H1 (cell line): ENCODE results near the gene CTXN3. TPM values are rescaled to one million over a fixed set of nuclear protein-coding genes. Genes with fewer than 3 reads are reported as not detected.

Source experiments
- CTCF ChIA-PET: fragments of 300-600 bp; sonication (Branson Sonifier 250); formaldehyde crosslinking; loops from one replicate; lab custom pipeline; 2021; ENCODE audit not compliant: partially characterized antibody; lab: Charles Lee
- POLR2A ChIA-PET: fragments of 300-600 bp; sonication (Branson Sonifier 250); formaldehyde crosslinking; loops from one replicate; lab custom pipeline; 2021; ENCODE audit warnings: inconsistent platforms; ENCODE audit not compliant: partially characterized antibody; lab: Charles Lee
- DNase-seq, 2 experiments: peaks; one replicate each; pipeline versions ENCODE4 v3.0.0 to v3.0.0-alpha.2; 2010 to 2022; ENCODE audit warnings: low spot score in 2 of 2, low read depth in 1 of 2, mixed read lengths in 1 of 2
- FAIRE-seq: peaks from 2 replicates; lab custom pipeline; 2011; peaks lifted over from hg19 to GRCh38; lab: Jason Lieb, UNC
- H2AFZ ChIP-seq: 2 replicates; pipeline ENCODE4 v1.8.1; 2012; ENCODE audit warnings: low read length, inconsistent platforms
- H2AK5ac ChIP-seq: 2 replicates; pipeline ENCODE4 v1.6.1; 2013; ENCODE audit warnings: low read depth, low read length
- H2BK120ac ChIP-seq: replicated peaks from 2 replicates; pipeline ENCODE3; 2013; ENCODE audit warnings: low read depth, low read length, inconsistent platforms
- H2BK12ac ChIP-seq: 2 replicates; pipeline ENCODE4 v1.6.1; 2013; ENCODE audit warnings: low read depth, low read length
- H2BK15ac ChIP-seq: 2 replicates; pipeline ENCODE4 v1.6.1; 2013; ENCODE audit warnings: low read length
- H2BK20ac ChIP-seq: 2 replicates; pipeline ENCODE4 v1.6.1; 2013; ENCODE audit warnings: low read length
- H2BK5ac ChIP-seq: 2 replicates; pipeline ENCODE4 v1.6.1; 2013; ENCODE audit warnings: low read depth, low read length
- H3K14ac ChIP-seq: 2 replicates; pipeline ENCODE4 v1.6.1; 2013; ENCODE audit warnings: inconsistent platforms; ENCODE audit not compliant: insufficient read length
- H3K18ac ChIP-seq: 2 replicates; pipeline ENCODE4 v1.6.1; 2013; ENCODE audit warnings: low read length; ENCODE audit errors: extremely low read depth
- H3K23ac ChIP-seq: 2 replicates; pipeline ENCODE4 v1.6.1; 2013; ENCODE audit warnings: inconsistent platforms; ENCODE audit not compliant: insufficient read length
- H3K23me2 ChIP-seq: 2 replicates; pipeline ENCODE4 v1.6.1; 2013; ENCODE audit warnings: low read depth, low read length
- H3K27ac ChIP-seq: 2 replicates; pipeline ENCODE4 v1.6.1; 2011; ENCODE audit warnings: low read depth, low read length, inconsistent platforms
- H3K27me3 ChIP-seq, 4 experiments: replicated peaks in 1 of 4; 1 replicate in 1 of 4; 2 replicates in 3 of 4; pipeline versions ENCODE4 v1.6.1 to v1.8.1; 2011 to 2013; ENCODE audit warnings: low read length in 3 of 4, mild to moderate bottlenecking in 3 of 4, inconsistent platforms in 2 of 4, mixed read lengths in 2 of 4, moderate library complexity in 1 of 4; ENCODE audit not compliant: control insufficient read depth in 3 of 4, insufficient read depth in 3 of 4; ENCODE audit errors: extremely low read depth in 1 of 4
- H3K36me3 ChIP-seq, 4 experiments: 2 replicates each; pipeline versions ENCODE4 v1.6.1 to v1.8.1; 2011 to 2013; ENCODE audit warnings: mild to moderate bottlenecking in 4 of 4, low read length in 3 of 4, moderate library complexity in 2 of 4, control low read depth in 1 of 4, inconsistent platforms in 1 of 4; ENCODE audit not compliant: insufficient read depth in 4 of 4, control insufficient read depth in 2 of 4
- H3K4ac ChIP-seq: replicated peaks from 2 replicates; pipeline ENCODE3; 2013; ENCODE audit warnings: low read length, low read depth, mixed read lengths, inconsistent platforms; ENCODE audit not compliant: insufficient read length
- H3K4me1 ChIP-seq, 4 experiments: replicated peaks in 1 of 4; 1 replicate in 1 of 4; 2 replicates in 3 of 4; pipeline versions ENCODE4 v1.6.1 to v1.8.1; 2011 to 2013; ENCODE audit warnings: low read length in 3 of 4, inconsistent platforms in 2 of 4, mixed read lengths in 1 of 4; ENCODE audit not compliant: insufficient read depth in 4 of 4, control insufficient read depth in 3 of 4
- H3K4me2 ChIP-seq, 2 experiments: 2 replicates each; pipeline versions ENCODE4 v1.6.1 to v1.8.1; 2011 to 2013; ENCODE audit warnings: low read depth in 2 of 2, low read length in 2 of 2, control low read depth in 1 of 2, inconsistent platforms in 1 of 2, mild to moderate bottlenecking in 1 of 2; ENCODE audit not compliant: insufficient read depth in 1 of 2
- H3K4me3 ChIP-seq, 4 experiments: fragments of 200-600, 300-600 bp in 1 of 4; sonication (generic), shearing (Covaris generic), sonication (Bioruptor Twin) in 1 of 4; 2 replicates each; pipeline versions ENCODE4 v1.5.1 to v1.8.1; 2011 to 2016; ENCODE audit warnings: low read length in 4 of 4, low read depth in 3 of 4, control low read depth in 2 of 4, inconsistent platforms in 2 of 4, mild to moderate bottlenecking in 2 of 4, mixed read lengths in 1 of 4, moderate library complexity in 1 of 4; ENCODE audit not compliant: insufficient read depth in 2 of 4; ENCODE audit errors: extremely low read depth in 1 of 4
- H3K56ac ChIP-seq: replicated peaks from 2 replicates; pipeline ENCODE3; 2013; ENCODE audit warnings: low read depth, mild to moderate bottlenecking, mixed read lengths, low read length, inconsistent platforms; ENCODE audit not compliant: insufficient read length
- H3K79me1 ChIP-seq: 2 replicates; pipeline ENCODE4 v1.6.1; 2013; ENCODE audit warnings: low read depth, low read length, control low read depth
- H3K79me2 ChIP-seq, 2 experiments: 2 replicates each; pipeline versions ENCODE4 v1.6.1 to v1.8.1; 2012 to 2013; ENCODE audit warnings: low read length in 2 of 2, mild to moderate bottlenecking in 2 of 2, inconsistent platforms in 1 of 2; ENCODE audit not compliant: insufficient read depth in 2 of 2, control insufficient read depth in 1 of 2
- H3K9ac ChIP-seq, 4 experiments: replicated peaks in 1 of 4; 1 replicate in 1 of 4; 2 replicates in 3 of 4; pipeline versions ENCODE4 v1.6.1 to v1.8.1; 2011 to 2013; ENCODE audit warnings: low read depth in 3 of 4, low read length in 3 of 4, control low read depth in 2 of 4, mild to moderate bottlenecking in 2 of 4, moderate library complexity in 2 of 4, inconsistent platforms in 1 of 4; ENCODE audit errors: extremely low read depth in 1 of 4
- H3K9me3 ChIP-seq, 2 experiments: 2 replicates each; pipeline versions ENCODE4 v1.6.1 to v1.8.1; 2012 to 2013; ENCODE audit warnings: mild to moderate bottlenecking in 2 of 2, moderate library complexity in 2 of 2, control low read depth in 1 of 2, inconsistent platforms in 1 of 2, low read depth in 1 of 2, low read length in 1 of 2, mixed read lengths in 1 of 2; ENCODE audit not compliant: insufficient read depth in 2 of 2
- H4K20me1 ChIP-seq, 2 experiments: replicated peaks in 1 of 2; 2 replicates each; pipeline versions ENCODE3 to v1.8.1; 2011 to 2013; ENCODE audit warnings: inconsistent platforms in 2 of 2, low read length in 2 of 2, mild to moderate bottlenecking in 1 of 2; ENCODE audit not compliant: insufficient read depth in 2 of 2, control insufficient read depth in 1 of 2
- H4K5ac ChIP-seq: 2 replicates; pipeline ENCODE4 v1.6.1; 2013; ENCODE audit warnings: low read length, low read depth, mixed read lengths, inconsistent platforms; ENCODE audit not compliant: insufficient read length
- H4K8ac ChIP-seq: 2 replicates; pipeline ENCODE4 v1.8.0; 2013; ENCODE audit warnings: mild to moderate bottlenecking, moderate library complexity, low read length, inconsistent platforms; ENCODE audit not compliant: insufficient read depth; ENCODE audit errors: extremely low read depth
- H4K91ac ChIP-seq: replicated peaks from 2 replicates; pipeline ENCODE3; 2013; ENCODE audit warnings: low read length, mixed read lengths, inconsistent platforms; ENCODE audit not compliant: insufficient read length
- BCL11A ChIP-seq, 2 experiments: IDR thresholded peaks; one replicate each; pipeline ENCODE4 v1.6.1; 2011; ENCODE audit warnings: low read depth in 2 of 2, low read length in 2 of 2, mild to moderate bottlenecking in 2 of 2
- CHD2 ChIP-seq: IDR thresholded peaks from 2 replicates; pipeline ENCODE4 v1.6.1; 2012; ENCODE audit warnings: low read length, improper control_type of control experiment
- CTBP2 ChIP-seq: IDR thresholded peaks from 2 replicates; pipeline ENCODE4 v1.7.0; 2011; ENCODE audit warnings: borderline replicate concordance, mild to moderate bottlenecking, moderate library complexity, mixed read lengths, low read length; ENCODE audit not compliant: insufficient read depth, insufficient read length
- EP300 ChIP-seq, 2 experiments: IDR thresholded peaks; 1 replicate in 1 of 2; 2 replicates in 1 of 2; pipeline ENCODE4 v1.6.1; 2011 to 2012; ENCODE audit warnings: low read depth in 2 of 2, low read length in 2 of 2, mild to moderate bottlenecking in 2 of 2, borderline replicate concordance in 1 of 2, inconsistent platforms in 1 of 2, moderate library complexity in 1 of 2
- FOSL1 ChIP-seq: IDR thresholded peaks from 2 replicates; pipeline ENCODE4 v1.6.1; 2011; ENCODE audit warnings: mild to moderate bottlenecking, low read depth, low read length, moderate library complexity; ENCODE audit not compliant: insufficient read depth
- HDAC6 ChIP-seq: IDR thresholded peaks from one replicate; pipeline ENCODE4 v1.7.1; 2012; ENCODE audit warnings: low read depth, mild to moderate bottlenecking, inconsistent platforms, low read length, moderate library complexity
- JUND ChIP-seq: IDR thresholded peaks from 2 replicates; pipeline ENCODE4 v1.6.1; 2011; ENCODE audit warnings: mild to moderate bottlenecking, improper control_type of control experiment, low read length
- RBBP5 ChIP-seq: IDR thresholded peaks from 2 replicates; pipeline ENCODE4 v1.7.1; 2012; ENCODE audit warnings: low read depth, mild to moderate bottlenecking, inconsistent platforms, low read length, moderate library complexity, borderline replicate concordance
- SIN3A ChIP-seq, 2 experiments: IDR thresholded peaks in 1 of 2; conservative IDR thresholded peaks in 1 of 2; 2 replicates each; pipeline ENCODE4 v1.6.1; 2011 to 2012; ENCODE audit warnings: low read length in 2 of 2, improper control_type of control experiment in 1 of 2, low read depth in 1 of 2, mild to moderate bottlenecking in 1 of 2
- SIRT6 ChIP-seq: IDR thresholded peaks from one replicate; pipeline ENCODE4 v1.7.1; 2012; ENCODE audit warnings: low read length, inconsistent platforms
- TAF7 ChIP-seq: optimal IDR thresholded peaks from 2 replicates; pipeline ENCODE3; 2011; ENCODE audit warnings: low read depth, mild to moderate bottlenecking, inconsistent platforms, low read length, moderate library complexity, borderline replicate concordance
- WGBS, 2 experiments: shearing (Covaris generic) in 1 of 2; methylation state at CpG; one replicate each; pipeline versions ENCODE4 v1.1.6 to v1.1.7; 2013 to 2015; ENCODE audit warnings: low lambda C conversion rate in 2 of 2, mixed read lengths in 2 of 2, inconsistent platforms in 1 of 2, low coverage in 1 of 2, missing lambda C conversion rate in 1 of 2; ENCODE audit not compliant: insufficient replicate concordance in 2 of 2, insufficient coverage in 1 of 2, insufficient read length in 1 of 2; ENCODE audit errors: extremely low coverage in 1 of 2, missing lambda C conversion rate in 1 of 2; 5-methylcytosine and 5-hydroxymethylcytosine counted together
- polyA plus RNA-seq, 7 experiments: library from polyadenylated mRNA; depleted of rRNA in 3 of 7; stranded (reverse) in 5 of 7; unstranded in 2 of 7; fragments of >200 nt in 5 of 7; fragments of 200-250 nt in 2 of 7; gene quantifications; 1 replicate in 5 of 7; 2 replicates in 1 of 7; 4 replicates in 1 of 7; pipeline versions ENCODE4 v1.2.1 to v1.2.3, GENCODE V29; 2011 to 2013; ENCODE audit warnings: missing spikeins in 2 of 7, mixed read lengths in 2 of 7
- total RNA-seq: library from RNA; stranded (reverse); fragmentation: NEBNext Ultra II Directional; extraction: Animal tissue kit (Norgen Biotek cat#: 25700); gene quantifications from 2 replicates; pipeline ENCODE4 v1.2.1, GENCODE V29; 2021
- TF ChIP-seq, protein P1 (sequence below): IDR thresholded peaks from 2 replicates; pipeline ENCODE4 v1.6.1; 2012; ENCODE audit warnings: inconsistent platforms

CTXN3 gene
- total and polyA plus RNA-seq, 2 of the 8 experiments (the other 6 are each of a cell fraction or from before 2014, with no cell fraction given), result 0.05 TPM; not detected in 1

DNA sequence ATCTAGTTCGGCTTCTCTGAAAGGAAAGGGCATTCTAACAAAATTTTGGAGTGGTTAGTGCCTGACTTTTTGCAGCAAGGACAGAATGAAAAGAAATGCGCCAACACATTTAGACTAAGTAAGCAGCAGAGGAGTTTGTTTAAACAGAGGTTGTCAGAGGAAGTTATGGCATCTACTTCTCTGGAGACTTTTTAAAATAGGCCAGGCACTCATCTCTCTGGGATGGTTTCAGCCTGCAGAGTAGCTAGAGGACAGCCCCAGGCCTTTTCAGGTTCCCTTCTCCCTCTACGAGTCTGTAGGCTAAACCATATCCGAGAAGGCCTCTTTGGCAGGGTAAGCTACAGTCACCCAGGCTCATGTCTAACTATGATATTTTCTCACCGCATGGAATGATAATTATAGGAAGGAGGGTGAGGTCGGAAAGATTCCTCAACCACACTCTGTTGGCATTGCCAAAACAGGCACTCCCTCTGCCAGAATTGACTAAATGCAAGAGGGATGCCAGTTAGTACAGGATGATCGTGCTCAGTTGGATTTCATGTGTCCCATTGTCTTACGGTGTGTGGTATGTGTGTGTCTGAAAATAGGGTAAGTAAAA, 1.4 kb upstream of the CTXN3 start:
- Histone ChIP-seq H3K18ac (no peak overlapping the region), H3K79me1 (no peaks in the 10 kb centered on the region), H3K23me2 (no peaks in the 10 kb centered on the region), H2AK5ac (no peak overlapping the region), H3K4me3 (no peak overlapping the region), H4K5ac (no peak overlapping the region), H3K9ac (no peak overlapping the region), H3K4ac (no peak overlapping the region), H3K9me3 (no peaks in the 10 kb centered on the region), H2BK15ac (0 out of 2 replicates have a peak overlapping the region, but pooled peaks have one; percentile 6), H2BK20ac (no peak overlapping the region), H3K23ac (no peak overlapping the region), H4K91ac (no peak overlapping the region), H3K4me2 (no peak overlapping the region), H3K27me3 (no peaks in the 10 kb centered on the region), H3K56ac (no peak overlapping the region), H2AFZ (no peak overlapping the region), H2BK12ac (no peak overlapping the region), H2BK120ac (no peak overlapping the region), H2BK5ac (no peak overlapping the region), H4K8ac (no peak overlapping the region), H3K4me1 (peaks cover 0 to 15% (median 7%) of the 10 kb centered on the region in 4 experiments; a peak in 5 of 7 replicates), H3K14ac (no peak overlapping the region), H3K79me2 (no peaks in the 10 kb centered on the region), H3K36me3 (no peaks in the 10 kb centered on the region), H4K20me1 (no peaks in the 10 kb centered on the region), H3K27ac (no peak overlapping the region)
- ChIA-PET POLR2A (no interaction called here), CTCF (interaction anchor here (0.6 to 1.8 kb wide), 4 partner anchors 9 to 263 kb away, joined by 3 to 4 read pairs (median 3); no protein-coding TSS in a partner anchor)
- WGBS, 2 experiments, result 88% methylated on average over 8 of the region's 8 CpGs; no CpG with 5 or more reads in 1 of the 2 experiments
- DNase-seq, result no peak
- no peak for FAIRE-seq
- TF ChIP-seq SIN3A (conservative IDR thresholded peaks at IDR 0.05 in 1 of 2, IDR thresholded peaks at IDR 0.05 in 1 of 2; ENCODE audit: low read depth in 1 of 2, low read length in 2 of 2) (no peak), RBBP5 (no peak), JUND (no peak), TAF7 (no peak), HDAC6 (no peak), BCL11A (IDR thresholded peaks at IDR 0.05; ENCODE audit: low read depth in 2 of 2, low read length in 2 of 2) (no peak), FOSL1 (no peak), CHD2 (no peak), EP300 (IDR thresholded peaks at IDR 0.05; ENCODE audit: borderline replicate concordance in 1 of 2, low read depth in 2 of 2, low read length in 2 of 2) (no peak), SIRT6 (no peak), CTBP2 (no peak)
- TF ChIP-seq, protein P1, sequence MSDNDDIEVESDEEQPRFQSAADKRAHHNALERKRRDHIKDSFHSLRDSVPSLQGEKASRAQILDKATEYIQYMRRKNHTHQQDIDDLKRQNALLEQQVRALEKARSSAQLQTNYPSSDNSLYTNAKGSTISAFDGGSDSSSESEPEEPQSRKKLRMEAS, result no peak
